ENCODE results near the gene RAB11FIP3.

- TF ChIP-seq CTCF (IDR thresholded peaks at IDR 0.05) (no peak), POLR2AphosphoS5 (IDR thresholded peaks at IDR 0.05) (no peak), POLR2A (IDR thresholded peaks at IDR 0.05) (no peak)
Observed at GRCh38 chr16:471353-472198, 46.1 kb downstream of the RAB11FIP3 start.

Data from stomach (tissue), 4 donors.